ENCODE measurements around the gene RETSAT.
"Not testable (repeated sequence)": the region's sequence is repeated elsewhere in the genome, so short reads cannot be mapped to it uniquely, and the experiment has no call there.

Gene RETSAT

GRCh38 chr2:85330839-85331636 lies 23.3 kb downstream of the RETSAT start:
- DNase-seq (ENCODE audit: low read depth in 2 of 2): no peak

- not testable (repeated sequence) for DNase-seq (ENCODE audit: low read depth in 2 of 2)
Observed at GRCh38 chr2:85329701-85330100, 24.6 kb downstream of the RETSAT start.

GRCh38 chr2:85329181-85329651 lies 25.1 kb downstream of the RETSAT start:
- DNase-seq (ENCODE audit: low read depth in 2 of 2): no peak

GRCh38 chr2:85327822-85328617 lies 26.3 kb downstream of the RETSAT start, which contains the start of gene TGOLN2:
TGOLN2 (minus strand) TSS chr2:85327989; CDS start chr2:85327962, 27 bp downstream.
- peak; percentile 84 to 93 for DNase-seq (ENCODE audit: low read depth in 2 of 2)

GRCh38 chr2:85327160-85327821 lies 27.0 kb downstream of the RETSAT start:
- DNase-seq (ENCODE audit: low read depth in 2 of 2): peak in 1 of 2 donors; percentile 33

DNA sequence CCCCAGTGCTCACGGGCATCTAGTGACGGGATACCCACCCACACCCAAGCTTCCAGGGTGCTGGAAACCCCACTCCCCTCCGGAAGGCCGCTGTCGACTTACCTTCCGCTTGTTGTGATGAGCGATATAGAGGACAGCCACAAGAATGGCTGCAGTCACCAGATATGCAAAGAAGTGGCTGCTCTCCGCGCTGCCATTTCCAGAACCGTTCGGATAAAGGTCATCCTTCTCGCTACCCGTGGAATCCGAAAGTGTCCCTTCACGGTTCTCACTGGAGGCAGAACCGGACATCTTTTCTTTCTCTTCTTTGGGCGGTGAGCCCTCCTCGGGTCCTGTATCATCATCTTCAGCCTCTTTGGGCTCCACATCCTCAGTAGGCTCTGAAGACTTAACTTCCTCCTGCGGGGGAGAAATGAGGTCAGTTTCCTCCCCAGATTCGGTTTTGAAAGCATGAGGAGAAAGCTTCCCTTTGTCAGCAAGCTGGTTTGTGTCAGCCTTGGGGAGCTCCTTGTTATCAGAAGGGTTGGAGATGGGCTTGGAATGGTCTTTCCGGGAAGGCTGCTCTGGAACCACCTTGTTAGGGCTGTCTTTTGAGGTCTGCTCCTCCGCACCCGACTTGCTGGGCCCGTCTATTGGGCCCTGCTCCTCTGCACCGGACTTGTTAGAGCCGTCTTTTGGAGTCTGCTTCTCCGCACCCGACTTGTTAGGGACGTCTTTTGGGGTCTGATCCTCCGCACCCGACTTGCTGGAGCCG lies 27.7 kb downstream of the RETSAT start:
- no peak for DNase-seq (ENCODE audit: low read depth in 2 of 2)

DNA sequence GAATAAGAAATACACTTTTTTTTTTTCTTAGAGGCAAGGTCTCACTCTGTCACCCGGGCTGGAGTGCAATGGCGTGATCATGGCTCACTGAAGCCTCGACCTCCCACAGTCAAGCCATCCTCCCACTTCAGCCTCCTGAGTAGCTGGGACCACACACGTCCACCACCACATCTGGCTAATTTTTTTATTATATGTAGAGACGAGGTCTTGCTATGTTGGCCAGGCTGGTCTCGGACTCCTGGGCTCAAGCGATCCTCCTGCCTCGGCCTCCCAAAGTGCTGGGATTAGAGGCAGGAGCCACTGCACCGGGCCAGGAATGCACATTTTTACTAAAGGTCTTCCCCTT lies 28.9 kb downstream of the RETSAT start:
- no peak for DNase-seq (ENCODE audit: low read depth in 2 of 2)

DNA sequence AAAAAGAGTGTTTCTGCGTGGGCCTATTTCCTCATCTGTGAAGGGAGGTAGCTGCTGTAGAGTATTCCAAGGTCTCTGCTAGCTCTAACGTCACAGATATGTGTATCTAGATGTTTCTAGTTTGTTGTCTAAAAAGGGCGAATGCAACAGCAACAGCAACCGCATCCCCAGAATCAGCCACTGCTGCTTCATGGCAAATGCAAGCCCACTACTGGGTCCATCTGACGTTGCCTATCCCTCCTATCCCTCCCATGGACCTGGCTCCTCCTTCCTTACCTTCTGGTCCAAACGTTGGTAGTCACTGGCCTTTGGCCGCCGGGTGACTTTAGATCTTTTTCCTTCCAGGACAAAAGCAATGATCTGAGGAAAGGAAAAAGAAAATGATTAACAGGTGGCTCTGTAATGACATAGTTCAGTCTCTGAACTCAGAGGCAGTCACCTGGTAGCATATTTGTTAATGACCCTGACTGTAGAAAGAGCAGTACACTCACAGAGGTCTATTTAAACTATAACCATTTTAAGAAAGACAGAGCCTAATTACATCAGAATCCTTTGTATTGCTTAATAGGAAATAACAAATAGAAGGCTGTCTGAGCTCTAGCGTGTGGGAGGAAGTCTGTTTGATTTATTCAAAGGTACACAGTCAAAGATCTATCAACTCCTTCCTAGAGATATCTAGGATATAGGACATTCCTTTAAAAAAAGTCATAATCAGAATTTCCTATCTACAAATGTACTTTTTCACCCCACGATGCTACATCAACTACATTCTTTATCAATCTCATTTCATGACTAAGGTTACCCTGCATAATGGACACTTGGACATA lies 29.5 kb downstream of the RETSAT start:
- no peak for DNase-seq (ENCODE audit: low read depth in 2 of 2)

GRCh38 chr2:85323988-85324367 lies 30.4 kb downstream of the RETSAT start:
- DNase-seq (ENCODE audit: low read depth in 2 of 2): not testable (repeated sequence)

- no peak for DNase-seq (ENCODE audit: low read depth in 2 of 2)
Observed at GRCh38 chr2:85323351-85323987, 30.9 kb downstream of the RETSAT start.

GRCh38 chr2:85319796-85320195 lies 34.5 kb downstream of the RETSAT start:
- no peak for DNase-seq (ENCODE audit: low read depth in 2 of 2)

- no peak for DNase-seq (ENCODE audit: low read depth in 2 of 2)
Observed at GRCh38 chr2:85318222-85319074, 35.9 kb downstream of the RETSAT start.

GRCh38 chr2:85315921-85316320 lies 38.4 kb downstream of the RETSAT start:
- not testable (repeated sequence) for DNase-seq (ENCODE audit: low read depth in 2 of 2)

GRCh38 chr2:85314884-85315242 lies 39.5 kb downstream of the RETSAT start:
- DNase-seq (ENCODE audit: low read depth in 2 of 2): no peak

DNA sequence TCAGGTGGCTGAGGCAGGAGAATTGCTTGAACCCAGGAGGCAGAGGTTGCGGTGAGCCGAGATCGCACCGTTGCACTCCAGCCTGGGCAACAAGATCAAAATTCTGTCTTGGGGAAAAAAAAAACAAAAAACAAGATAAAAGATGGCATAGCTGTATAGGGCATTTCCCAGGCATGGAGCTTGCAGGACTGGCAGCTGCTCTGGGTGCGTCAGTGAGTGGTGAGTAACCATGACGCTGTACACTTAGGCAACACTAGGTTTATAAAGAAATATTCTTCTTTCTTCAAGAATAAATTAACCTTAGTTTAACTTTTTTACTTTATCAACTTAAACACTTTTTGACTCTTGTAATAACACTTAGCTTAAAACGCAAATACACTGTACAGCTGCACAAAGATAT lies 41.9 kb downstream of the RETSAT start:
- no peak for DNase-seq (ENCODE audit: low read depth in 2 of 2)

- no peak for DNase-seq (ENCODE audit: low read depth in 2 of 2)
Observed at GRCh38 chr2:85310330-85310729, 44.0 kb downstream of the RETSAT start.

- no peak for DNase-seq (ENCODE audit: low read depth in 2 of 2)
Observed at GRCh38 chr2:85309699-85310321, 44.5 kb downstream of the RETSAT start.

- DNase-seq (ENCODE audit: low read depth in 2 of 2): no peak
Observed at GRCh38 chr2:85308896-85309555, 45.3 kb downstream of the RETSAT start.
